NB4 (cell line): ENCODE measurements around the gene SOBP.

ENCODE experiments used
- CTCF ChIP-seq: IDR thresholded peaks from one replicate; pipeline ENCODE4 v1.5.1; 2012; ENCODE audit warnings: low read depth, low read length
- MAX ChIP-seq: IDR thresholded peaks from 2 replicates; pipeline ENCODE4 v1.6.1; 2011; ENCODE audit warnings: low read depth, low read length
- POLR2A ChIP-seq: IDR thresholded peaks from 2 replicates; pipeline ENCODE4 v1.6.1; 2011; ENCODE audit warnings: mild to moderate bottlenecking; ENCODE audit not compliant: insufficient read length; ENCODE audit errors: extremely low read depth

GRCh38 chr6:107511511-107511993 is 21.6 kb downstream of the SOBP start:
- TF ChIP-seq POLR2A (no peak), CTCF (no peak), MAX (no peak)
